ENCODE data around the gene SPTLC3.

SPTLC3 gene

GRCh38 chr20:13034936-13035335, 26.2 kb downstream of the SPTLC3 start:
- DNase-seq: no peak

- DNase-seq: no peak
Measured at GRCh38 chr20:13035399-13036152, 26.8 kb downstream of the SPTLC3 start.

- no peak for DNase-seq
Measured at GRCh38 chr20:13037727-13038126, 29.0 kb downstream of the SPTLC3 start.

DNA sequence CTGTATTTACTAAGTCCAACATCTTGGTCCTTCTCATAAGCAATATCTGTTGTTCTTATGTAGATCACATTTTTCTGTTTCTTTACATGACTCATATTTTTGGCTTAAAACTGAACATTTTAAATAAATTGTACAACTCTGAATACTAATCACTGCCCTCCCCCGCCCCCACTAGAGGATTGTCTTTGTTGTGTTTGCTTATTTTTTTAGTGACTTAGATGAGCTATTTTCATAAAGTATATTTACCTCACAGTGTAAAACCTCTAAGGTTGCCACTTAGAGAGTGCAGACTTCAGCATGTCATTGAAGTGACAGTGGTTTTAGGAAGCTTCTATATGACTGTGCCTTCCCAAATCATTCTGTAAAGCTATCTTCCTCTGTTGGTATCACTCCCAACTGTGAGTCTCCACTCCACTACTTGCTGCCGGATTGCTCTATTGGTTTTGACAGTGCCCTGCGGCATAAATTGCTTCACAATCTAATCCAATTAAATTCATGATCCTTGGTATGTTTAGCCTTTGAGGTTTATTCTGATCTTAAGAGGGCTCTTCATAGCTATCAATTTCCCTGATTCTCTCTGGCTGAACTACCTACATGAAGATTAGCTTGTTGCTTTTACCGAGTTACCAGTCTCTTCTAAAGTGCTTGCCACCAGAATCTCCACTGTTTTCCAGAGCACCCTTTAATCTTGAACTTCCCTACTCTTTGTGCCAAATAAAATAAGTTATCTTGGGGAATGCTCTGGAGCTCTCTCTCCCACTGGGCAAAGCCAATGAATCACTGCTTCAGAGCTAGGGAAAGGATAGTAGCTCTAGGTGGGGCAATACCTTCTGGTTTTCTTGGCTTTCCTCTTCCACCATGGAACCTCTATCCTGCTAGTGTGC, 33.0 kb downstream of the SPTLC3 start:
- no peak for DNase-seq

DNA sequence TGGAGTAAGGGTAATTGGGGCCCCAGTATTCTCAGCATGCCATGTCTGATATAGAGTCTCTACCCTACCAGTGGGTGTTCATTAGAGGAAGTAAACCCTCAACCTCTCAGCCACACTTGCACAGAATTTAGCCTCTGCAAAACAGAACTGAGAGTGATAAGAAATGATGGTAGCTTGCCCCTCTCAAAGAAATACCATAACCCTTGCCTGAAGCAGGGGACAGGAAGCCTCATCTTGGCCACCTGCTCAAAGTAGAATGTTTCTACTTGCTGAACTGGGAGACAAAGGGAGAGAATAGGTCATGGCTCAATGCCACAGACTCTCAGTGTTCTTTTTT, 33.7 kb downstream of the SPTLC3 start:
- no peak for DNase-seq

- DNase-seq: no peak
Measured at GRCh38 chr20:13046409-13046808, 37.6 kb downstream of the SPTLC3 start.

- DNase-seq: no peak
Measured at GRCh38 chr20:13054011-13054410, 45.2 kb downstream of the SPTLC3 start.

- DNase-seq: no peak
Measured at GRCh38 chr20:13058666-13059389, 50.1 kb downstream of the SPTLC3 start.

- DNase-seq: no peak
Measured at GRCh38 chr20:13059398-13060136, 50.8 kb downstream of the SPTLC3 start.

DNA sequence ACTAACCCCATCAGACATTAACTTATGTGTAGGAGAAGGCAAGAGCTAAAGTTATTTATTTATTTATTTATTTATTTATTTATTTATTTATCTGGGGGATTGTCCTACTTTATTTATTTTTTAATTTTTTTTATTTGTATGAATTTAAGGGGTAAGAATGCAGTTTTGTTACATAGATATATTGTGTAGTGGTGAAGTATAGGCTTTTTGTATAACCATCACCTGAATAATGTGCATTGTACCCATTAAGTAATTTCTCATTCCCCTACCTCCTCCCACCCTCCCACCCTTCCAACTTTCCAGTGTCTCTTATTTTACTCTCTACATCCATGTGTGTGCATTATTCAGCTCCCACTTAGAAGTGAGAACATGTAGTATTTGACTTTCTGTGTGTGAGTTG, 51.6 kb downstream of the SPTLC3 start:
- no peak for DNase-seq

DNA sequence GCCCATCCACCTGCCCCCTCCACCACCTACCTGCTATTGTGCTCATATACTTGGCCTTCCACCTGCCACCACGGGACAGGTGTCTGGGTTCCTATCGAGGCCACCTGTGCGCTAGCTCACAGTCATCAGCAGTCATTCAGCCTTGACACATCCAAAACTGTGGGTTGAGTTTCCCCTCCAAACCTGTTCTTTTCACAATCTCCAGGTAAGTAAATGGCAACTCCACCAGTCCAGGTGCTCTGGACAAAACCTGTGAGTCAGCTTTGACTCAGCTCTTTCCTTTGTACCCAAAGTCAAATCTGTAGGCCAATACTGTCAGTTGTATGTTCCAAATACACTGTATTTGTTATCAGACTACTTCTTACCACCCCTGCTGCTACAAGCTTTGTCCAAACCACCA, 52.6 kb downstream of the SPTLC3 start:
- DNase-seq: no peak

DNA sequence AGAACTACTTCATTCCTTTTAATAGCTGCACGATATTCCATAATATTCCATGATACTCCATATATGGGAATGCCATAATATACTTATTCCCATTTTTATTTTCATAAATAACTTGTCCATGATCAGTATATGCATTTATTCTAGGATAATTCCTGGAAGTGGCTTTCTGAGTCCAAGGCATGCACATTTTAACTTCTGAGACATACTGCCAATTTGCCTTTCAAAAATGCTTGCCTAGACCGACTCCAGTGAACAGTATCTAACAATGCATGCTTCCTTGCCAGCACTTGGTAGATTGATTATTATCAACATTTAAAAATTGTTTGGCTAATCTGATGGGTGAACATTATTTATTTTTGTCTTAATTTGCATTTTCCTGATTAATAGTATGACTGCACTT, 54.0 kb downstream of the SPTLC3 start:
- DNase-seq: no peak

- DNase-seq: no peak
Measured at GRCh38 chr20:13068336-13068735, 59.6 kb downstream of the SPTLC3 start.

DNA sequence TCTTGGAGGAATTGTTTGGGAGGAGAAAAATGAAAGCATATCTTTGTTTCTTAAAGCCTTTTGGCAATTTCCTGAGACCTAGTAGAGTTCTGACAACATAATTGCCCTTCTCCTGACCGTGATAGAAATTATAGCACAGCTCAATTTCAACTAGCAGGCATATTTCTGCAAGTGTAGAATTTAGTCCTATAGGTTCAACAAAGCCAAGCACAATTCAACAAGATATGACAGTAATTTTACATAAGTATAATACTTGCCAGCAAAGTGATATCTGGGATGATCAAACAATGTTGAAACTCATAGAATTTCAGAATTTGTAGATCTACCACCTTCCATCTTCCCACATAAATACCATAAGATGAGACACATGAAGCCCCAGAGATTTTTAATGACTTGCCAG, 73.1 kb downstream of the SPTLC3 start:
- no peak for DNase-seq

DNA sequence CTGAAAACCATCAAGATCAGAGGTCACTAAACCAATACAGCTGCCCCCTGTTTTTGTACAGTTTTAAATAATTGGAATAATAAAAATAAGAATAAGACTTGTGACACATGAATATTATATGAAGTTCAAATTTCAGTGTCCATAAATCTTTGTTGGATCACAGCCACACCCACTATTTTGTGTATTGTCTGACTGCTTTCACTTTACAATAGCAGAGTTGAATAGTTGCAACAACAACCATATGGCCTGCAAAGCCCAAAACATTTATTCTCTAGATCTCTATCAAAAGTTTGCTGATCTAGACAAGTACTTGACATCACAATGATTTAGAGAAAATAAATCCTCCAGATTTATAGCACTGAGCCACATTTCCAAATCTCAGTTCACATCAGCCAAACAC, 73.6 kb downstream of the SPTLC3 start:
- DNase-seq: no peak

GRCh38 chr20:13085275-13085674, 76.5 kb downstream of the SPTLC3 start:
- no peak for DNase-seq

GRCh38 chr20:13089950-13090469, 81.2 kb downstream of the SPTLC3 start:
- no peak for DNase-seq

DNA sequence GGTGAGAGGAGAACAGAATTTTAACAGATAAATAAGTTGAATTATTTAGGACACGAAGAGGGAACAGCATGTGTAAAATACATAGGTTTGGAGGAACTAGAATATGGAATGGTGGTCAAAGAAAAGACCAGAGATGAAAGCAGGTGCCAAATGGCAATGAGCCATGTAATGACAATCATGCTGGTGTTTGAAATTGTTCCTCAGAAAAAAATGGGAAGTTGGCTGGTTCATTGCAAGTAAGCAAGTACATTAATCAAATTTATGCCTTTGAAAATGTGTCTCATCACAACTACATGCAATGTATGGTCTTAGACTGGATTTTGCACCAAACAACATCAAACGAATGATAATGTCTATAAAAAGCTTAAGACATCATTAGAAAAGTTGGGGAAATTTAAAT, 83.3 kb downstream of the SPTLC3 start:
- DNase-seq: no peak

- no peak for DNase-seq
Measured at GRCh38 chr20:13094976-13095375, 86.2 kb downstream of the SPTLC3 start.

- no peak for DNase-seq
Measured at GRCh38 chr20:13098720-13099355, 90.1 kb downstream of the SPTLC3 start.

GRCh38 chr20:13099676-13100075, 90.9 kb downstream of the SPTLC3 start:
- DNase-seq: no peak

GRCh38 chr20:13101276-13101675, 92.5 kb downstream of the SPTLC3 start:
- DNase-seq: no peak
